K562 (cell line): Measurements from ENCODE around the gene RDH14. TPM values are rescaled to one million over a fixed set of nuclear protein-coding genes. Genes with fewer than 3 reads are reported as not detected.

Source experiments
- ATAC-seq: fragments of 200-7000 bp; cut with Tn5 transposase; 3 replicates; pipeline ENCODE4 v1.9.1; 2020; ENCODE audit warnings: moderate library complexity
- BruUV-seq: library from RNA; stranded (reverse); fragments of 400-500 nt; replicated peaks from 2 replicates; lab custom pipeline; 2021; lab: Mats Ljungman, UMichigan
- CTCF ChIA-PET: fragments of 300-600 bp; formaldehyde crosslinking; extraction: SDS; loops from one replicate; lab custom pipeline; 2021; ENCODE audit warnings: low intra/inter-chr PET ratio; lab: Yijun Ruan, JAX
- POLR2A ChIA-PET: fragments of 300-600, 350-650 bp; sonication (Branson Sonifier 250); formaldehyde crosslinking; extraction: SDS; loops from one replicate; lab custom pipeline; 2021; ENCODE audit warnings: antibody characterized with exemption, inconsistent platforms; lab: Yijun Ruan, JAX
- DNase-seq, 4 experiments: peaks; one replicate each; pipeline versions ENCODE4 v3.0.0 to v3.0.0-alpha.2; 2011 to 2018; ENCODE audit warnings: low spot score in 3 of 4, mixed read lengths in 3 of 4; ENCODE audit errors: extremely low read depth in 1 of 4
- FAIRE-seq: peaks from 2 replicates; lab custom pipeline; 2011; peaks lifted over from hg19 to GRCh38; lab: Jason Lieb, UNC
- H2AFZ ChIP-seq: 2 replicates; pipeline ENCODE4 v1.6.0; 2011; ENCODE audit warnings: low read depth, low read length, control low read depth, inconsistent platforms
- H3K27ac ChIP-seq: fragments of 200-600 bp; 3 replicates; pipeline ENCODE4 v1.8.0; 2011; ENCODE audit warnings: low read depth, mild to moderate bottlenecking, control low read depth, inconsistent platforms, low read length, moderate library complexity, mixed read lengths; ENCODE audit errors: extremely low read depth
- H3K27me3 ChIP-seq, 2 experiments: fragments of 300-600 bp in 1 of 2; 2 replicates in 1 of 2; 3 replicates in 1 of 2; pipeline versions ENCODE4 v1.6.0 to v1.8.0; 2011; ENCODE audit warnings: inconsistent platforms in 2 of 2, low read length in 2 of 2, mild to moderate bottlenecking in 1 of 2, mixed read lengths in 1 of 2, moderate library complexity in 1 of 2; ENCODE audit not compliant: control insufficient read depth in 2 of 2, insufficient read depth in 2 of 2
- H3K36me3 ChIP-seq: fragments of 300-600 bp; 3 replicates; pipeline ENCODE4 v1.8.0; 2011; ENCODE audit warnings: mild to moderate bottlenecking, low read length, inconsistent platforms; ENCODE audit not compliant: control insufficient read depth, insufficient read depth
- H3K4me1 ChIP-seq, 2 experiments: fragments of 200-600 bp in 1 of 2; replicated peaks in 1 of 2; 2 replicates in 1 of 2; 3 replicates in 1 of 2; pipeline versions ENCODE4 v1.5.1 to v1.8.0; 2011; ENCODE audit warnings: inconsistent platforms in 2 of 2, low read length in 2 of 2, mild to moderate bottlenecking in 1 of 2, mixed read lengths in 1 of 2, moderate library complexity in 1 of 2; ENCODE audit not compliant: control insufficient read depth in 2 of 2, insufficient read depth in 2 of 2
- H3K4me2 ChIP-seq: 2 replicates; pipeline ENCODE4 v1.6.1; 2011; ENCODE audit warnings: low read length, control low read depth, inconsistent platforms, mixed read lengths; ENCODE audit not compliant: insufficient read depth
- H3K4me3 ChIP-seq: fragments of 200-600 bp; sonication (generic), shearing (Covaris generic); 2 replicates; pipeline ENCODE4 v1.5.1; 2016; ENCODE audit warnings: control low read depth, inconsistent platforms
- H3K79me2 ChIP-seq: fragments of 200-600 bp; 3 replicates; pipeline ENCODE4 v1.8.0; 2011; ENCODE audit warnings: low read length, inconsistent platforms; ENCODE audit not compliant: control insufficient read depth, insufficient read depth
- H3K9ac ChIP-seq, 2 experiments: 2 replicates each; pipeline versions ENCODE4 v1.6.0 to v1.6.1; 2011; ENCODE audit warnings: low read depth in 2 of 2, low read length in 2 of 2, control low read depth in 1 of 2, inconsistent platforms in 1 of 2, mild to moderate bottlenecking in 1 of 2, mixed read lengths in 1 of 2; ENCODE audit not compliant: insufficient read depth in 1 of 2
- H3K9me1 ChIP-seq: one replicate; pipeline ENCODE4 v1.6.0; 2011; ENCODE audit warnings: inconsistent platforms, mild to moderate bottlenecking, low read length, moderate library complexity; ENCODE audit not compliant: control insufficient read depth, insufficient read depth
- H3K9me3 ChIP-seq: replicated peaks from 2 replicates; pipeline ENCODE4 v1.5.1; 2011; ENCODE audit warnings: low read depth, low read length, inconsistent platforms; ENCODE audit not compliant: control insufficient read depth, insufficient read depth
- H4K20me1 ChIP-seq: replicated peaks from 2 replicates; pipeline ENCODE4 v1.6.1; 2011; ENCODE audit warnings: low read length, inconsistent platforms, mixed read lengths; ENCODE audit not compliant: control insufficient read depth, insufficient read depth
- ARID1B ChIP-seq: fragments of 450-650 bp; IDR thresholded peaks from 2 replicates; pipeline ENCODE4 v1.6.1; 2016; ENCODE audit warnings: antibody characterized with exemption, mild to moderate bottlenecking, inconsistent platforms
- BACH1 ChIP-seq: fragments of 200-800 bp; sonication (Bioruptor generic); IDR thresholded peaks from 2 replicates; pipeline ENCODE4 v1.6.1; 2016; ENCODE audit warnings: missing genetic modification characterization, missing compliant biosample characterization
- HIVEP1 ChIP-seq: fragments of 250-450 bp; sonication (Bioruptor Pico); IDR thresholded peaks from 2 replicates; pipeline ENCODE4 v1.4.0; 2020; ENCODE audit warnings: mild to moderate bottlenecking
- IFI16 ChIP-seq: fragments of 250-450 bp; sonication (Bioruptor Pico); IDR thresholded peaks from 2 replicates; pipeline ENCODE4 v2.1.2; 2022; ENCODE audit warnings: mild to moderate bottlenecking, inconsistent platforms
- NFXL1 ChIP-seq: fragments of 450-650 bp; formaldehyde crosslinking; IDR thresholded peaks from 2 replicates; pipeline ENCODE4 v1.4.0; 2021; ENCODE audit warnings: mild to moderate bottlenecking
- SMARCA5 ChIP-seq: fragments of 450-650 bp; IDR thresholded peaks from 2 replicates; pipeline ENCODE4 v1.6.1; 2016
- TEAD4 ChIP-seq, 2 experiments: sonication (generic) in 1 of 2; formaldehyde crosslinking in 1 of 2; IDR thresholded peaks; 2 replicates each; pipeline versions ENCODE4 v1.6.1 to v1.8.0; 2012 to 2022; ENCODE audit warnings: borderline replicate concordance in 1 of 2, inconsistent platforms in 1 of 2, low read length in 1 of 2, mild to moderate bottlenecking in 1 of 2, missing genetic modification reagents in 1 of 2
- ZC3H11A ChIP-seq: IDR thresholded peaks from 2 replicates; pipeline ENCODE4 v1.6.1; 2012; ENCODE audit warnings: low read depth, low read length, improper control_type of control experiment
- ZNF124 ChIP-seq: sonication (generic); formaldehyde crosslinking; IDR thresholded peaks from 2 replicates; pipeline ENCODE4 v1.8.1; 2022; ENCODE audit warnings: missing genetic modification reagents
- ZNF143 ChIP-seq: sonication (generic); formaldehyde crosslinking; IDR thresholded peaks from 2 replicates; pipeline ENCODE4 v1.9.0; 2022; ENCODE audit warnings: mild to moderate bottlenecking, missing genetic modification reagents
- ZNF561 ChIP-seq: fragments of 450-650 bp; formaldehyde crosslinking; conservative IDR thresholded peaks from 2 replicates; pipeline ENCODE4 v1.4.0; 2020; ENCODE audit warnings: mild to moderate bottlenecking, moderate library complexity
- WGBS: fragments of 100-300 bp; shearing (Covaris generic); methylation state at CpG from one replicate; pipeline ENCODE4 v1.1.6; 2016; ENCODE audit warnings: low coverage, mixed read lengths; ENCODE audit not compliant: insufficient coverage; ENCODE audit errors: missing lambda C conversion rate; 5-methylcytosine and 5-hydroxymethylcytosine counted together
- in situ Hi-C: fragments of 300-500 bp; cut with MboI; formaldehyde crosslinking; loops from 4 replicates; pipeline ENCODE4 v1.15.0; 2018; ENCODE audit warnings: inconsistent platforms, mixed read lengths
- intact Hi-C: fragments of 100-400 bp; cut with micrococcal nuclease; formaldehyde crosslinking; loops from 2 replicates; pipeline ENCODE4 v1.14.2; 2022
- polyA plus RNA-seq, 8 experiments: library from polyadenylated mRNA; depleted of rRNA in 4 of 8; stranded (reverse) in 5 of 8; unstranded in 3 of 8; fragments of >200 nt; fragmentation: Nextera tagmentation in 2 of 8; fragmentation: Illumina TruSeq in 1 of 8; extraction: Ambion mirVana in 2 of 8; extraction: Trizol in 1 of 8; gene quantifications; 2 replicates each; pipeline versions ENCODE4 v1.2.1 to v1.2.3, GENCODE V29; 2011 to 2014; ENCODE audit warnings: inconsistent platforms in 1 of 8, missing spikeins in 1 of 8
- total RNA-seq, 7 experiments: library from RNA; depleted of rRNA in 6 of 7; stranded (reverse); fragments of >200 nt in 6 of 7; fragmentation: Illumina TruSeq in 2 of 7; extraction: Trizol in 2 of 7; gene quantifications; 2 replicates each; pipeline versions ENCODE4 v1.2.1 to v1.2.3, GENCODE V29; 2011 to 2021; ENCODE audit warnings: low replicate concordance in 1 of 7
- TF ChIP-seq, protein P1 (sequence below): fragments of 450-650 bp; IDR thresholded peaks from 2 replicates; pipeline ENCODE4 v1.6.1; 2017; ENCODE audit warnings: antibody characterized with exemption, mild to moderate bottlenecking
- TF ChIP-seq, protein P2 (sequence below): sonication (generic); formaldehyde crosslinking; IDR thresholded peaks from 2 replicates; pipeline ENCODE4 v1.8.0; 2022; ENCODE audit warnings: mild to moderate bottlenecking, missing genetic modification reagents
- TF ChIP-seq, protein P3 (sequence below): sonication (generic); formaldehyde crosslinking; IDR thresholded peaks from 2 replicates; pipeline ENCODE4 v1.9.0; 2022; ENCODE audit warnings: mild to moderate bottlenecking, missing genetic modification reagents
- TF ChIP-seq, protein P4 (sequence below): IDR thresholded peaks from 2 replicates; pipeline ENCODE4 v1.6.1; 2011; ENCODE audit warnings: borderline replicate concordance, low read depth, mild to moderate bottlenecking, moderate library complexity, low read length; ENCODE audit not compliant: insufficient read depth, poor library complexity, severe bottlenecking

The RDH14 gene
- total and polyA plus RNA-seq, 9 of the 15 experiments (the other 6 are each of a cell fraction or from before 2014, with no cell fraction given), result 6.7 to 26.2 (median 20.9) TPM

DNA sequence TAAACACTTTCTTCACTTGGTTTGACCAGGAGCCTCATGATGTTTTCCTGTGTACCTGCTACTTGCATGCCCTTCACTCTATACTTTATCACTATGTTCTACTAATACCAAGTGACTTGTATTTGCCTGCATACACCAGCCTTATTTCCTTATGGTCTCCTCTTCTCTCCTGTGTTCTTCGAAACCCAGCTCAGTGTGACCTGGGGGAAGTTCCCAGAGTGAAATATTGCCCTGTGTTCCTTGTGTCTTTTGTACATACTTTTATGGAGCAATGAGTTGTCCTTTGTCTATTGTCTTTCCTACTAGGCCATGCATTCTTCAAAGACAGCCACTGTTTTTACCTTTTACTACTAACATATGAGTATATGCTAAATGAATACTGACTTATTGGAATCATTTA is 28.3 kb upstream of the RDH14 start:
- intact Hi-C loops, result no loop called here
- CTCF ChIA-PET, result no interaction called here
- FAIRE-seq, result no peak
- 0% methylated on average over 1 of the region's 1 CpG for WGBS
- no peak overlapping the region for H2AFZ ChIP-seq
- no peaks in the 10 kb centered on the region for H4K20me1 ChIP-seq
- no peaks in the 10 kb centered on the region for H3K4me1 ChIP-seq
- no peaks in the 10 kb centered on the region for H3K36me3 ChIP-seq
- H3K79me2 ChIP-seq, result no peaks in the 10 kb centered on the region
- ATAC-seq, result no peak
- in situ Hi-C loops, result no loop called here
- H3K9me3 ChIP-seq, result no peaks in the 10 kb centered on the region
- DNase-seq, result no peak
- H3K27ac ChIP-seq, result no peak overlapping the region
- H3K4me2 ChIP-seq, result no peak overlapping the region
- H3K27me3 ChIP-seq, result peaks cover 3 to 15% of the 10 kb centered on the region in 2 experiments; a peak in 3 of 5 replicates
- no peak overlapping the region for H3K9ac ChIP-seq
- BruUV-seq, result no TSS peak
- POLR2A ChIA-PET, result no interaction called here
- H3K9me1 ChIP-seq, result no peaks in the 10 kb centered on the region
- H3K4me3 ChIP-seq, result no peak overlapping the region
- TF ChIP-seq ZNF124 (CRISPR knock-in tag), result no peak
- TF ChIP-seq, protein P1, sequence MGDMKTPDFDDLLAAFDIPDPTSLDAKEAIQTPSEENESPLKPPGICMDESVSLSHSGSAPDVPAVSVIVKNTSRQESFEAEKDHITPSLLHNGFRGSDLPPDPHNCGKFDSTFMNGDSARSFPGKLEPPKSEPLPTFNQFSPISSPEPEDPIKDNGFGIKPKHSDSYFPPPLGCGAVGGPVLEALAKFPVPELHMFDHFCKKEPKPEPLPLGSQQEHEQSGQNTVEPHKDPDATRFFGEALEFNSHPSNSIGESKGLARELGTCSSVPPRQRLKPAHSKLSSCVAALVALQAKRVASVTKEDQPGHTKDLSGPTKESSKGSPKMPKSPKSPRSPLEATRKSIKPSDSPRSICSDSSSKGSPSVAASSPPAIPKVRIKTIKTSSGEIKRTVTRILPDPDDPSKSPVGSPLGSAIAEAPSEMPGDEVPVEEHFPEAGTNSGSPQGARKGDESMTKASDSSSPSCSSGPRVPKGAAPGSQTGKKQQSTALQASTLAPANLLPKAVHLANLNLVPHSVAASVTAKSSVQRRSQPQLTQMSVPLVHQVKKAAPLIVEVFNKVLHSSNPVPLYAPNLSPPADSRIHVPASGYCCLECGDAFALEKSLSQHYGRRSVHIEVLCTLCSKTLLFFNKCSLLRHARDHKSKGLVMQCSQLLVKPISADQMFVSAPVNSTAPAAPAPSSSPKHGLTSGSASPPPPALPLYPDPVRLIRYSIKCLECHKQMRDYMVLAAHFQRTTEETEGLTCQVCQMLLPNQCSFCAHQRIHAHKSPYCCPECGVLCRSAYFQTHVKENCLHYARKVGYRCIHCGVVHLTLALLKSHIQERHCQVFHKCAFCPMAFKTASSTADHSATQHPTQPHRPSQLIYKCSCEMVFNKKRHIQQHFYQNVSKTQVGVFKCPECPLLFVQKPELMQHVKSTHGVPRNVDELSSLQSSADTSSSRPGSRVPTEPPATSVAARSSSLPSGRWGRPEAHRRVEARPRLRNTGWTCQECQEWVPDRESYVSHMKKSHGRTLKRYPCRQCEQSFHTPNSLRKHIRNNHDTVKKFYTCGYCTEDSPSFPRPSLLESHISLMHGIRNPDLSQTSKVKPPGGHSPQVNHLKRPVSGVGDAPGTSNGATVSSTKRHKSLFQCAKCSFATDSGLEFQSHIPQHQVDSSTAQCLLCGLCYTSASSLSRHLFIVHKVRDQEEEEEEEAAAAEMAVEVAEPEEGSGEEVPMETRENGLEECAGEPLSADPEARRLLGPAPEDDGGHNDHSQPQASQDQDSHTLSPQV, result no peak
- TF ChIP-seq, protein P2, sequence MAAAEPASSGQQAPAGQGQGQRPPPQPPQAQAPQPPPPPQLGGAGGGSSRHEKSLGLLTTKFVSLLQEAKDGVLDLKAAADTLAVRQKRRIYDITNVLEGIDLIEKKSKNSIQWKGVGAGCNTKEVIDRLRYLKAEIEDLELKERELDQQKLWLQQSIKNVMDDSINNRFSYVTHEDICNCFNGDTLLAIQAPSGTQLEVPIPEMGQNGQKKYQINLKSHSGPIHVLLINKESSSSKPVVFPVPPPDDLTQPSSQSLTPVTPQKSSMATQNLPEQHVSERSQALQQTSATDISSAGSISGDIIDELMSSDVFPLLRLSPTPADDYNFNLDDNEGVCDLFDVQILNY, result no peak
- TF ChIP-seq BACH1 (tag), result no peak
- no peak for TF ChIP-seq ZNF143 (CRISPR knock-in tag)
- no peak for TF ChIP-seq SMARCA5
- TF ChIP-seq IFI16 (CRISPR knock-in tag), result no peak
- TF ChIP-seq HIVEP1 (CRISPR knock-in tag), result no peak
- TF ChIP-seq TEAD4 (IDR thresholded peaks at IDR 0.05; ENCODE audit: low read length), result no peak
- no peak for TF ChIP-seq TEAD4 (CRISPR knock-in tag; IDR thresholded peaks at IDR 0.05; ENCODE audit: borderline replicate concordance)
- no peak for TF ChIP-seq ZC3H11A
- TF ChIP-seq, protein P3, sequence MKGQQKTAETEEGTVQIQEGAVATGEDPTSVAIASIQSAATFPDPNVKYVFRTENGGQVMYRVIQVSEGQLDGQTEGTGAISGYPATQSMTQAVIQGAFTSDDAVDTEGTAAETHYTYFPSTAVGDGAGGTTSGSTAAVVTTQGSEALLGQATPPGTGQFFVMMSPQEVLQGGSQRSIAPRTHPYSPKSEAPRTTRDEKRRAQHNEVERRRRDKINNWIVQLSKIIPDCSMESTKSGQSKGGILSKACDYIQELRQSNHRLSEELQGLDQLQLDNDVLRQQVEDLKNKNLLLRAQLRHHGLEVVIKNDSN (CRISPR knock-in tag), result no peak
- no peak for TF ChIP-seq ZNF561 (CRISPR knock-in tag)
- TF ChIP-seq NFXL1 (CRISPR knock-in tag), result no peak
- TF ChIP-seq, protein P4, sequence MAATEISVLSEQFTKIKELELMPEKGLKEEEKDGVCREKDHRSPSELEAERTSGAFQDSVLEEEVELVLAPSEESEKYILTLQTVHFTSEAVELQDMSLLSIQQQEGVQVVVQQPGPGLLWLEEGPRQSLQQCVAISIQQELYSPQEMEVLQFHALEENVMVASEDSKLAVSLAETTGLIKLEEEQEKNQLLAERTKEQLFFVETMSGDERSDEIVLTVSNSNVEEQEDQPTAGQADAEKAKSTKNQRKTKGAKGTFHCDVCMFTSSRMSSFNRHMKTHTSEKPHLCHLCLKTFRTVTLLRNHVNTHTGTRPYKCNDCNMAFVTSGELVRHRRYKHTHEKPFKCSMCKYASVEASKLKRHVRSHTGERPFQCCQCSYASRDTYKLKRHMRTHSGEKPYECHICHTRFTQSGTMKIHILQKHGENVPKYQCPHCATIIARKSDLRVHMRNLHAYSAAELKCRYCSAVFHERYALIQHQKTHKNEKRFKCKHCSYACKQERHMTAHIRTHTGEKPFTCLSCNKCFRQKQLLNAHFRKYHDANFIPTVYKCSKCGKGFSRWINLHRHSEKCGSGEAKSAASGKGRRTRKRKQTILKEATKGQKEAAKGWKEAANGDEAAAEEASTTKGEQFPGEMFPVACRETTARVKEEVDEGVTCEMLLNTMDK, result no peak
- no peak for TF ChIP-seq ARID1B
